Trophoblast cell (in vitro differentiated cells and primary cell): ENCODE measurements around the gene VWA3A.
A peak's percentile ranks its signal among the peaks of the same experiment; 100 is the strongest.

Experiments
- DNase-seq, 2 donors: peaks; one replicate each; pipeline ENCODE4 v3.0.0-alpha.2; 2016
- H2AFZ ChIP-seq: 2 replicates; pipeline ENCODE4 v1.6.1; 2013; ENCODE audit warnings: low read length, moderate library complexity, mild to moderate bottlenecking; ENCODE audit not compliant: insufficient read depth, poor library complexity
- H2AK5ac ChIP-seq: 2 replicates; pipeline ENCODE4 v1.6.1; 2013; ENCODE audit warnings: mild to moderate bottlenecking, low read length
- H2BK120ac ChIP-seq: 2 replicates; pipeline ENCODE4 v1.6.1; 2013; ENCODE audit warnings: low read length, mild to moderate bottlenecking, moderate library complexity; ENCODE audit not compliant: insufficient read depth, poor library complexity
- H2BK12ac ChIP-seq: 2 replicates; pipeline ENCODE4 v1.6.1; 2013; ENCODE audit warnings: mild to moderate bottlenecking, low read length, moderate library complexity
- H2BK5ac ChIP-seq: 2 replicates; pipeline ENCODE4 v1.6.1; 2013; ENCODE audit warnings: low read length, low read depth, moderate library complexity, mild to moderate bottlenecking; ENCODE audit not compliant: poor library complexity
- H3K14ac ChIP-seq: 2 replicates; pipeline ENCODE4 v1.6.1; 2013; ENCODE audit warnings: mild to moderate bottlenecking, low read length
- H3K18ac ChIP-seq: 2 replicates; pipeline ENCODE4 v1.6.1; 2013; ENCODE audit warnings: mild to moderate bottlenecking, low read length
- H3K23ac ChIP-seq: 2 replicates; pipeline ENCODE4 v1.6.1; 2013; ENCODE audit warnings: low read length
- H3K27ac ChIP-seq: 2 replicates; pipeline ENCODE4 v1.5.1; 2013; ENCODE audit warnings: low read depth, mild to moderate bottlenecking, inconsistent platforms, low read length, moderate library complexity
- H3K27me3 ChIP-seq: 2 replicates; pipeline ENCODE4 v1.6.1; 2013; ENCODE audit warnings: inconsistent platforms, mild to moderate bottlenecking, low read length, moderate library complexity; ENCODE audit not compliant: insufficient read depth
- H3K36me3 ChIP-seq, 2 experiments: 1 replicate in 1 of 2; 2 replicates in 1 of 2; pipeline ENCODE4 v1.6.1; 2013; ENCODE audit warnings: low read length in 2 of 2, mild to moderate bottlenecking in 2 of 2, moderate library complexity in 1 of 2; ENCODE audit not compliant: insufficient read depth in 2 of 2, control insufficient read depth in 1 of 2
- H3K4ac ChIP-seq: 2 replicates; pipeline ENCODE4 v1.6.1; 2013; ENCODE audit warnings: low read depth, mild to moderate bottlenecking, low read length, moderate library complexity
- H3K4me1 ChIP-seq, 2 experiments: 1 replicate in 1 of 2; 2 replicates in 1 of 2; pipeline ENCODE4 v1.6.1; 2013; ENCODE audit warnings: low read length in 2 of 2, mild to moderate bottlenecking in 2 of 2, moderate library complexity in 1 of 2; ENCODE audit not compliant: insufficient read depth in 2 of 2, control insufficient read depth in 1 of 2
- H3K4me2 ChIP-seq: 2 replicates; pipeline ENCODE4 v1.6.1; 2013; ENCODE audit warnings: inconsistent platforms, mild to moderate bottlenecking, low read length, moderate library complexity
- H3K4me3 ChIP-seq: 2 replicates; pipeline ENCODE4 v1.5.1; 2013; ENCODE audit warnings: mild to moderate bottlenecking, low read depth, low read length, inconsistent platforms
- H3K79me1 ChIP-seq: one replicate; pipeline ENCODE4 v1.6.1; 2013; ENCODE audit warnings: low read length
- H3K79me2 ChIP-seq: 2 replicates; pipeline ENCODE4 v1.6.1; 2013; ENCODE audit warnings: low read length, mild to moderate bottlenecking; ENCODE audit not compliant: control insufficient read depth, insufficient read depth, poor library complexity
- H3K9ac ChIP-seq: 2 replicates; pipeline ENCODE4 v1.6.1; 2013; ENCODE audit warnings: mild to moderate bottlenecking, low read length
- H3K9me3 ChIP-seq: 2 replicates; pipeline ENCODE4 v1.6.1; 2013; ENCODE audit warnings: low read depth, mild to moderate bottlenecking, control low read depth, inconsistent platforms, low read length; ENCODE audit not compliant: insufficient read depth
- H4K12ac ChIP-seq: 2 replicates; pipeline ENCODE4 v1.6.1; 2013; ENCODE audit warnings: low read depth, mild to moderate bottlenecking, low read length, moderate library complexity
- H4K8ac ChIP-seq: 2 replicates; pipeline ENCODE4 v1.6.1; 2013; ENCODE audit warnings: low read depth, mild to moderate bottlenecking, low read length, moderate library complexity
- H4K91ac ChIP-seq: one replicate; pipeline ENCODE4 v1.6.1; 2013; ENCODE audit warnings: low read depth, mild to moderate bottlenecking, low read length, moderate library complexity
- WGBS: extraction: QIAGEN DNeasy Blood & Tissue Kit; methylation state at CpG from one replicate; pipeline ENCODE4 v1.1.7; 2013; ENCODE audit warnings: missing lambda C conversion rate; ENCODE audit not compliant: insufficient read length, insufficient coverage; ENCODE audit errors: extremely low coverage; 5-methylcytosine and 5-hydroxymethylcytosine counted together

Gene VWA3A

DNA sequence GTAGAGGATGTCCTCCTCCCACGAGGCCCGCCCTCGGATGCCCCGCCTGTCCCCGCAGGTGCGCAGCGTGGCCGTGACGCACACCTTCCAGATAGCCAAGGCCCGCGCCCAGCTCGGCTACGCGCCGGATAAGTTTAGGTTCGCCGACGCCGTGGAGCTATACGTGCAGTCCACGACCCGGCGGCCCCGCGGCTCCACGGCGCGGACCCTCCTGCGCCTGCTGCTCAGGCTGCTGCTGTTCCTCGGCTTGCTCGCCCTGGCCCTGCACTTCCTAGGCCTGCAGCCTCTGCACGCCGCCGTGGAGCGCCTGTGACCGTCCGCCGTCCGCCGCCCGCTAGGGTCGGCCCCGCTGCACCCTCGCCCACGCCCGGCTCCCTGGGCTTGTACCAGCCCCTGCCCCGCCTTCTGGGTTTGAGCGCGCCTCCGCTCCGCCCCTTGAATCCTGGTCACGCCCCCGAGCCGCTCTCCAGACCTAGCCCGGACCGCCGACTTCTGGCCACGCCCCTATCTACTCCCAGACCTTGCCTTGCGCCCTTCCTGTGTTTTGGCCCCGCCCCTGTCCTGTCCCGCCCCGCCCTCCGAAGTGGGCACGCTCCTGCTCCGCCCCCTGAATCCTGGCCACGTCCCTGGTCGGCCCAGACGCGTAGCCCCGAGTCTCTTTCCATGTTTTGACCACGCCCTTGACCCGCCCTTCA lies 97.9 kb downstream of the VWA3A start:
- Histone ChIP-seq H3K9me3 (peaks cover 1% of the 10 kb centered on the region), H2AFZ (peak overlapping the region; percentile 91), H3K4me1 (peaks cover 2% of the 10 kb centered on the region in 2 experiments), H4K8ac (peak overlapping the region; percentile 24), H3K36me3 (no peaks in the 10 kb centered on the region), H2BK120ac (no peak overlapping the region), H3K4me2 (peak overlapping the region; percentile 94), H3K23ac (no peak overlapping the region), H4K12ac (no peak overlapping the region), H3K4me3 (peak overlapping the region; percentile 81), H3K27me3 (no peaks in the 10 kb centered on the region), H3K79me1 (peaks cover 7% of the 10 kb centered on the region), H3K27ac (no peak overlapping the region), H2BK12ac (no peak overlapping the region), H2BK5ac (no peak overlapping the region), H4K91ac (no peak overlapping the region), H3K9ac (peak overlapping the region; percentile 2), H3K79me2 (no peaks in the 10 kb centered on the region), H2AK5ac (no peak overlapping the region), H3K4ac (no peak overlapping the region), H3K18ac (peak overlapping the region; percentile 48), H3K14ac (peak overlapping the region; percentile 55)
- WGBS, result no CpG with 5 or more reads among the region's 72 CpGs
- peak; percentile 99 for DNase-seq

DNA sequence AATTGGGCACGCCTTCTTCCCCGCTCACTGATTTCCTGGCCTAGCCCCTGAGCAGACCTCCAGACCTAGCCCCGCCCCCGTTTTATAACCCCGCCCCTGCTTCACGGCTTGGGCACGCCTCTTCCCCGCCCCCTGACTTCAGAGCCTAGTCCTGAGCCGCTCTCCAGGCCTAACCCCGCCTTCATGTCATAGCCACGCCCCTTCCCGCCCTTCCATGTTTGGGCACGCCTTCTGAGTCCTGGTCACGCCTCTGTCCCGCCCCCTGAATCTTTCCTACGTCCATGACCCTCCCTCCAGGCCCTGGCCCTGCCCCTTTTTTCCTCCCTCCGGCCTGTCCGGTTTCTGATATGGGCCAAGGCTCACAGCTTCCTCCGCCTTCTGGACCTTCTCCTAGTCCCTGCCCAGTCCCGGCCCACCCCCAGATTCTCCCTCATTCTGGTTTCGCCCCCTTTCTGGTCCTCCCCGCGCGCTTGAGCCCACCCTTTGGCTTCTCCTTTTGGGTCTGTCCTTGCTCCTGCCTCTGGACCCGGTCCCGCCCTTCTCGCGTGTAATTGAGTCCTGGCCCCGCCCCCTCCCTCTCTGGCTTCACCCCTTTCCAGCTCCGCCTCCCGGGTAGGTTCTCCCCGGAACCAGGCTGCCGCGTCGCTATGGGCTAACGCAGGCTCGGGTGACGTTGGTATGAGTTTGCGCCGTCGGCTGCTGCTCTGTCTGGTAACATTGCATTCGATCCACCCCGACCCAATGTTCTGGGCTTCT lies 98.6 kb downstream of the VWA3A start:
- peak overlapping the region; percentile 75 for H4K12ac ChIP-seq

DNA sequence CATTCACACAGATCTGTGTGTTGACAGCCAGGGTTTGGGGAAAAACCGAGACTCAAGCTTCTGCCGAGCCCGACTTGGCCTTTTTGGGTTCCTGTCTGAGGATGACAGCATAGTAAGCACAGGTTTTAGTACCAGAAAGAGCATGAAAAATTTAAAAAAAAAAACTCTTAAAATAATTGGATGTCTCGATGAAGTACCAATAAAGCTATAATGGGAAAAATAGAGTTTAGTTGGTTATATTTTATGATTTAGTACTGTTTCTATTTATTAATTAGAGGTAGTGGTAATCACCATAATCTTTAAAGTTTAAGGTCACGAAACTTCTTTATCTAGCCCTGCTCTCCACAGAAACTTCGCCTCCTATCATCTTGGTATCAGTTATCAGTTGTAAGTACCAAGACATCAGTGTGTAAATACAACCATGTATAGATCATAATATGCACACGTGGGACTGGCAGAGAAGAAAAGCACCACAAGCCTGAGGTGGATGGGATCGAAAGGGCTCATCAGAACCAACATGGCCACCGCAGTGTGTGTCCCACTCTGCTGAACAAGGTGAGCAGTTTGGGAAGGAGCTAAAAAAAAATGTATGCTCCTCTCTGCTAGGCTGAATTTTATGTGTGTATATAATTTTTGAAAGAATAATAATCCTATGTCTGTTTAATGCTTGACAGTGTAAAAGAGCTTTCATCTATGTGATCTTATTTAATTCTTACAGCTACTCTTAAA lies 99.4 kb downstream of the VWA3A start:
- Histone ChIP-seq H3K4me1 (peaks cover 2% of the 10 kb centered on the region in 2 experiments), H4K8ac (peak overlapping the region; percentile 81), H2AK5ac (no peak overlapping the region), H3K23ac (no peak overlapping the region), H3K14ac (peak overlapping the region; percentile 74), H3K79me1 (peaks cover 9% of the 10 kb centered on the region), H3K9me3 (peaks cover 1% of the 10 kb centered on the region), H3K79me2 (no peaks in the 10 kb centered on the region), H3K4ac (no peak overlapping the region), H3K9ac (peak overlapping the region; percentile 86), H3K27ac (no peak overlapping the region), H3K18ac (peak overlapping the region; percentile 60), H4K12ac (peak overlapping the region; percentile 47), H2AFZ (peak overlapping the region; percentile 43), H2BK5ac (no peak overlapping the region), H3K27me3 (no peaks in the 10 kb centered on the region), H3K36me3 (no peaks in the 10 kb centered on the region), H3K4me3 (peak overlapping the region; percentile 82), H3K4me2 (peak overlapping the region; percentile 91), H2BK12ac (no peak overlapping the region), H4K91ac (peak overlapping the region; percentile 63), H2BK120ac (no peak overlapping the region)
- DNase-seq, result peak in 1 of 2 donors; percentile 25
- WGBS, result no CpG with 5 or more reads among the region's 9 CpGs

More for the DNA sequence above, 98.6 kb downstream of the VWA3A start:
- peaks cover 1% of the 10 kb centered on the region for H3K9me3 ChIP-seq
- DNase-seq, result peak; percentile 99 to 100
- H3K14ac ChIP-seq, result peak overlapping the region; percentile 74
- H2AFZ ChIP-seq, result peak overlapping the region; percentile 61
- H3K27me3 ChIP-seq, result no peaks in the 10 kb centered on the region
- peak overlapping the region; percentile 64 for H4K91ac ChIP-seq
- no peaks in the 10 kb centered on the region for H3K36me3 ChIP-seq
- peak overlapping the region; percentile 85 for H4K8ac ChIP-seq
- peaks cover 2% of the 10 kb centered on the region in 2 experiments for H3K4me1 ChIP-seq
- H3K4ac ChIP-seq, result no peak overlapping the region
- H3K18ac ChIP-seq, result peak overlapping the region; percentile 60
- H2BK5ac ChIP-seq, result peak overlapping the region; percentile 83
- H3K79me1 ChIP-seq, result peaks cover 8% of the 10 kb centered on the region
- no peak overlapping the region for H3K23ac ChIP-seq
- H3K27ac ChIP-seq, result peak overlapping the region; percentile 74
- peak overlapping the region; percentile 82 for H3K4me3 ChIP-seq
- peak overlapping the region; percentile 91 for H3K4me2 ChIP-seq
- no peak overlapping the region for H2AK5ac ChIP-seq
- peak overlapping the region; percentile 86 for H3K9ac ChIP-seq
- H3K79me2 ChIP-seq, result no peaks in the 10 kb centered on the region
- no CpG with 5 or more reads among the region's 43 CpGs for WGBS
- peak overlapping the region; percentile 44 for H2BK120ac ChIP-seq
- H2BK12ac ChIP-seq, result no peak overlapping the region

DNA sequence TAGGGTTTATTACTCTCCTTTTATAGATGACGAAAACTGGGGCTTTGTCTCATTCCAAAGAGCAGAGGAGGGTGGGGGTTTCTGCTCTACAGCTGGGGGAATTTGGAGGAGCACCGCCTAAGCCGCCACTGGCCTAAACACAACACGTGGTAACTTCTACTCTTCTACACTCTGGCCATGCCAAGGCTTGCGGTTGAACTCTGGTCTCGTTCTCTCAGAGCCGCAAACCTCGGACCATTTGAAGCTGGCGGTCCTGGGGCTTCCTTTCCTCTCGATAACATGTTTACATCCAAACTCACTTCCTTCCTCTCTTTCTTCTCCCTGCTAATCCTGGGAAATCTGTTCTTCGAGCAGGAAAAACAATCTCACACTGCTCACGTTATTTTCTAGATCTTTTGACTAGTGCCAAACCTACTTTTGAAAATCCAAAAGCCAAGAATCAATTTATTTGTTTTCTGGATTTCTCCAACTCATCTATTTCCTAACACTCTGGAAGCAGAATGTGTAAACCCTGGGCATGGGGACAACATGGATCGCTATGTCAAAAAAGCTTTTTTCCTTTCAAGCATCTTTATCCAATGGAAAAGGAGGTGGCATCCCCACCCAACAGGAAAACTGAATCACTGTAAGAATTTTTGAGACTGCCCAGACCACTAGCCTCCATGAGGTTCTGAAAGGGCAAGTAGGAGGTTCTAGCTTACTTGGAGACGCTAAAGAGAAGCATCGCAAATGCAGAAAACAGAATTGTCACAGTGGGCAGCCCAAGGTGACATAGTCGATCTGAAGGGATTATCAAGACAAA lies 100.1 kb downstream of the VWA3A start:
- no peak overlapping the region for H3K23ac ChIP-seq
- peaks cover 2% of the 10 kb centered on the region in 2 experiments for H3K4me1 ChIP-seq
- H2AK5ac ChIP-seq, result no peak overlapping the region
- H3K79me2 ChIP-seq, result no peaks in the 10 kb centered on the region
- H3K18ac ChIP-seq, result no peak overlapping the region
- no peak overlapping the region for H3K14ac ChIP-seq
- H4K91ac ChIP-seq, result no peak overlapping the region
- H2BK5ac ChIP-seq, result no peak overlapping the region
- H3K4me3 ChIP-seq, result no peak overlapping the region
- no peak overlapping the region for H2AFZ ChIP-seq
- H3K4me2 ChIP-seq, result no peak overlapping the region
- no peaks in the 10 kb centered on the region for H3K36me3 ChIP-seq
- H3K79me1 ChIP-seq, result peaks cover 9% of the 10 kb centered on the region
- WGBS, result no CpG with 5 or more reads among the region's 16 CpGs
- no peak overlapping the region for H3K4ac ChIP-seq
- no peaks in the 10 kb centered on the region for H3K27me3 ChIP-seq
- no peak overlapping the region for H4K12ac ChIP-seq
- H3K9me3 ChIP-seq, result peaks cover 1% of the 10 kb centered on the region
- no peak overlapping the region for H3K9ac ChIP-seq
- no peak overlapping the region for H3K27ac ChIP-seq
- H2BK12ac ChIP-seq, result no peak overlapping the region
- no peak overlapping the region for H2BK120ac ChIP-seq
- H4K8ac ChIP-seq, result no peak overlapping the region
- DNase-seq, result peak; percentile 47 to 68
